K562 treated with DMSO at 1 percent for 12 hours (cell line): ENCODE measurements around the gene CNMD. TPM values are rescaled to one million over a fixed set of nuclear protein-coding genes. Genes with fewer than 3 reads are reported as not detected.

ENCODE experiments used
- total RNA-seq: library from RNA; unstranded; fragments of 300-600 nt; gene quantifications from 2 replicates; pipeline ENCODE4 v1.2.3, GENCODE V29; 2022; ENCODE audit not compliant: insufficient read depth

The CNMD gene
- not detected in 2 replicates for total RNA-seq

GRCh38 chr13:52739468-52740071, at the start of gene CNMD:
Gene CNMD, minus strand, starts transcription at chr13:52739820. Its CDS starts 119 bp downstream, at chr13:52739701.

Other genes with a start within 250 kb of the CNMD start
- 4.1 and 8.0 TPM in 2 replicates for gene HNRNPA1L2, start 97.4 kb downstream of the CNMD start, total RNA-seq
- gene SUGT1, start 87.0 kb downstream of the CNMD start, total RNA-seq: 39.1 and 55.4 TPM in 2 replicates
- gene PCDH8, start 108.8 kb upstream of the CNMD start, total RNA-seq: not detected in 2 replicates